H1 (cell line): ENCODE data around the gene MAPK8IP3. TPM values are rescaled to one million over a fixed set of nuclear protein-coding genes. Genes with fewer than 3 reads are reported as not detected.

ENCODE experiments used
- CTCF ChIA-PET: fragments of 300-600 bp; sonication (Branson Sonifier 250); formaldehyde crosslinking; loops from one replicate; lab custom pipeline; 2021; ENCODE audit not compliant: partially characterized antibody; lab: Charles Lee
- POLR2A ChIA-PET: fragments of 300-600 bp; sonication (Branson Sonifier 250); formaldehyde crosslinking; loops from one replicate; lab custom pipeline; 2021; ENCODE audit warnings: inconsistent platforms; ENCODE audit not compliant: partially characterized antibody; lab: Charles Lee
- DNase-seq, 2 experiments: peaks; one replicate each; pipeline versions ENCODE4 v3.0.0 to v3.0.0-alpha.2; 2010 to 2022; ENCODE audit warnings: low spot score in 2 of 2, low read depth in 1 of 2, mixed read lengths in 1 of 2
- FAIRE-seq: peaks from 2 replicates; lab custom pipeline; 2011; peaks lifted over from hg19 to GRCh38; lab: Jason Lieb, UNC
- H2AFZ ChIP-seq: 2 replicates; pipeline ENCODE4 v1.8.1; 2012; ENCODE audit warnings: low read length, inconsistent platforms
- H2AK5ac ChIP-seq: 2 replicates; pipeline ENCODE4 v1.6.1; 2013; ENCODE audit warnings: low read depth, low read length
- H2BK120ac ChIP-seq: replicated peaks from 2 replicates; pipeline ENCODE3; 2013; ENCODE audit warnings: low read depth, low read length, inconsistent platforms
- H2BK12ac ChIP-seq: 2 replicates; pipeline ENCODE4 v1.6.1; 2013; ENCODE audit warnings: low read depth, low read length
- H2BK15ac ChIP-seq: 2 replicates; pipeline ENCODE4 v1.6.1; 2013; ENCODE audit warnings: low read length
- H2BK20ac ChIP-seq: 2 replicates; pipeline ENCODE4 v1.6.1; 2013; ENCODE audit warnings: low read length
- H2BK5ac ChIP-seq: 2 replicates; pipeline ENCODE4 v1.6.1; 2013; ENCODE audit warnings: low read depth, low read length
- H3K14ac ChIP-seq: 2 replicates; pipeline ENCODE4 v1.6.1; 2013; ENCODE audit warnings: inconsistent platforms; ENCODE audit not compliant: insufficient read length
- H3K18ac ChIP-seq: 2 replicates; pipeline ENCODE4 v1.6.1; 2013; ENCODE audit warnings: low read length; ENCODE audit errors: extremely low read depth
- H3K23ac ChIP-seq: 2 replicates; pipeline ENCODE4 v1.6.1; 2013; ENCODE audit warnings: inconsistent platforms; ENCODE audit not compliant: insufficient read length
- H3K23me2 ChIP-seq: 2 replicates; pipeline ENCODE4 v1.6.1; 2013; ENCODE audit warnings: low read depth, low read length
- H3K27ac ChIP-seq: 2 replicates; pipeline ENCODE4 v1.6.1; 2011; ENCODE audit warnings: low read depth, low read length, inconsistent platforms
- H3K27me3 ChIP-seq, 4 experiments: replicated peaks in 1 of 4; 1 replicate in 1 of 4; 2 replicates in 3 of 4; pipeline versions ENCODE4 v1.6.1 to v1.8.1; 2011 to 2013; ENCODE audit warnings: low read length in 3 of 4, mild to moderate bottlenecking in 3 of 4, inconsistent platforms in 2 of 4, mixed read lengths in 2 of 4, moderate library complexity in 1 of 4; ENCODE audit not compliant: control insufficient read depth in 3 of 4, insufficient read depth in 3 of 4; ENCODE audit errors: extremely low read depth in 1 of 4
- H3K36me3 ChIP-seq, 4 experiments: 2 replicates each; pipeline versions ENCODE4 v1.6.1 to v1.8.1; 2011 to 2013; ENCODE audit warnings: mild to moderate bottlenecking in 4 of 4, low read length in 3 of 4, moderate library complexity in 2 of 4, control low read depth in 1 of 4, inconsistent platforms in 1 of 4; ENCODE audit not compliant: insufficient read depth in 4 of 4, control insufficient read depth in 2 of 4
- H3K4ac ChIP-seq: replicated peaks from 2 replicates; pipeline ENCODE3; 2013; ENCODE audit warnings: low read length, low read depth, mixed read lengths, inconsistent platforms; ENCODE audit not compliant: insufficient read length
- H3K4me1 ChIP-seq, 4 experiments: replicated peaks in 1 of 4; 1 replicate in 1 of 4; 2 replicates in 3 of 4; pipeline versions ENCODE4 v1.6.1 to v1.8.1; 2011 to 2013; ENCODE audit warnings: low read length in 3 of 4, inconsistent platforms in 2 of 4, mixed read lengths in 1 of 4; ENCODE audit not compliant: insufficient read depth in 4 of 4, control insufficient read depth in 3 of 4
- H3K4me2 ChIP-seq, 2 experiments: 2 replicates each; pipeline versions ENCODE4 v1.6.1 to v1.8.1; 2011 to 2013; ENCODE audit warnings: low read depth in 2 of 2, low read length in 2 of 2, control low read depth in 1 of 2, inconsistent platforms in 1 of 2, mild to moderate bottlenecking in 1 of 2; ENCODE audit not compliant: insufficient read depth in 1 of 2
- H3K4me3 ChIP-seq, 4 experiments: fragments of 200-600, 300-600 bp in 1 of 4; sonication (generic), shearing (Covaris generic), sonication (Bioruptor Twin) in 1 of 4; 2 replicates each; pipeline versions ENCODE4 v1.5.1 to v1.8.1; 2011 to 2016; ENCODE audit warnings: low read length in 4 of 4, low read depth in 3 of 4, control low read depth in 2 of 4, inconsistent platforms in 2 of 4, mild to moderate bottlenecking in 2 of 4, mixed read lengths in 1 of 4, moderate library complexity in 1 of 4; ENCODE audit not compliant: insufficient read depth in 2 of 4; ENCODE audit errors: extremely low read depth in 1 of 4
- H3K56ac ChIP-seq: replicated peaks from 2 replicates; pipeline ENCODE3; 2013; ENCODE audit warnings: low read depth, mild to moderate bottlenecking, mixed read lengths, low read length, inconsistent platforms; ENCODE audit not compliant: insufficient read length
- H3K79me1 ChIP-seq: 2 replicates; pipeline ENCODE4 v1.6.1; 2013; ENCODE audit warnings: low read depth, low read length, control low read depth
- H3K79me2 ChIP-seq, 2 experiments: 2 replicates each; pipeline versions ENCODE4 v1.6.1 to v1.8.1; 2012 to 2013; ENCODE audit warnings: low read length in 2 of 2, mild to moderate bottlenecking in 2 of 2, inconsistent platforms in 1 of 2; ENCODE audit not compliant: insufficient read depth in 2 of 2, control insufficient read depth in 1 of 2
- H3K9ac ChIP-seq, 4 experiments: replicated peaks in 1 of 4; 1 replicate in 1 of 4; 2 replicates in 3 of 4; pipeline versions ENCODE4 v1.6.1 to v1.8.1; 2011 to 2013; ENCODE audit warnings: low read depth in 3 of 4, low read length in 3 of 4, control low read depth in 2 of 4, mild to moderate bottlenecking in 2 of 4, moderate library complexity in 2 of 4, inconsistent platforms in 1 of 4; ENCODE audit errors: extremely low read depth in 1 of 4
- H3K9me3 ChIP-seq, 2 experiments: 2 replicates each; pipeline versions ENCODE4 v1.6.1 to v1.8.1; 2012 to 2013; ENCODE audit warnings: mild to moderate bottlenecking in 2 of 2, moderate library complexity in 2 of 2, control low read depth in 1 of 2, inconsistent platforms in 1 of 2, low read depth in 1 of 2, low read length in 1 of 2, mixed read lengths in 1 of 2; ENCODE audit not compliant: insufficient read depth in 2 of 2
- H4K20me1 ChIP-seq, 2 experiments: replicated peaks in 1 of 2; 2 replicates each; pipeline versions ENCODE3 to v1.8.1; 2011 to 2013; ENCODE audit warnings: inconsistent platforms in 2 of 2, low read length in 2 of 2, mild to moderate bottlenecking in 1 of 2; ENCODE audit not compliant: insufficient read depth in 2 of 2, control insufficient read depth in 1 of 2
- H4K5ac ChIP-seq: 2 replicates; pipeline ENCODE4 v1.6.1; 2013; ENCODE audit warnings: low read length, low read depth, mixed read lengths, inconsistent platforms; ENCODE audit not compliant: insufficient read length
- H4K8ac ChIP-seq: 2 replicates; pipeline ENCODE4 v1.8.0; 2013; ENCODE audit warnings: mild to moderate bottlenecking, moderate library complexity, low read length, inconsistent platforms; ENCODE audit not compliant: insufficient read depth; ENCODE audit errors: extremely low read depth
- H4K91ac ChIP-seq: replicated peaks from 2 replicates; pipeline ENCODE3; 2013; ENCODE audit warnings: low read length, mixed read lengths, inconsistent platforms; ENCODE audit not compliant: insufficient read length
- ATF2 ChIP-seq: IDR thresholded peaks from 2 replicates; pipeline ENCODE4 v1.6.1; 2012; ENCODE audit warnings: low read length, inconsistent platforms
- WGBS, 2 experiments: shearing (Covaris generic) in 1 of 2; methylation state at CpG; one replicate each; pipeline versions ENCODE4 v1.1.6 to v1.1.7; 2013 to 2015; ENCODE audit warnings: low lambda C conversion rate in 2 of 2, mixed read lengths in 2 of 2, inconsistent platforms in 1 of 2, low coverage in 1 of 2, missing lambda C conversion rate in 1 of 2; ENCODE audit not compliant: insufficient replicate concordance in 2 of 2, insufficient coverage in 1 of 2, insufficient read length in 1 of 2; ENCODE audit errors: extremely low coverage in 1 of 2, missing lambda C conversion rate in 1 of 2; 5-methylcytosine and 5-hydroxymethylcytosine counted together
- polyA plus RNA-seq, 7 experiments: library from polyadenylated mRNA; depleted of rRNA in 3 of 7; stranded (reverse) in 5 of 7; unstranded in 2 of 7; fragments of >200 nt in 5 of 7; fragments of 200-250 nt in 2 of 7; gene quantifications; 1 replicate in 5 of 7; 2 replicates in 1 of 7; 4 replicates in 1 of 7; pipeline versions ENCODE4 v1.2.1 to v1.2.3, GENCODE V29; 2011 to 2013; ENCODE audit warnings: missing spikeins in 2 of 7, mixed read lengths in 2 of 7
- total RNA-seq: library from RNA; stranded (reverse); fragmentation: NEBNext Ultra II Directional; extraction: Animal tissue kit (Norgen Biotek cat#: 25700); gene quantifications from 2 replicates; pipeline ENCODE4 v1.2.1, GENCODE V29; 2021

The MAPK8IP3 gene
- total and polyA plus RNA-seq, 2 of the 8 experiments (the other 6 are each of a cell fraction or from before 2014, with no cell fraction given): 16.9 to 43.4 TPM

- no peak overlapping the region for H3K4me2 ChIP-seq
- no peak overlapping the region for H2BK15ac ChIP-seq
- WGBS, 2 experiments: 85% methylated on average over 2 of the region's 2 CpGs; no CpG with 5 or more reads in 1 of the 2 experiments
- H3K79me1 ChIP-seq: no peaks in the 10 kb centered on the region
- peaks cover 8 to 11% of the 10 kb centered on the region in 2 experiments for H4K20me1 ChIP-seq
- ChIA-PET CTCF (no interaction called here), POLR2A (no interaction called here)
- H4K91ac ChIP-seq: no peak overlapping the region
- no peak overlapping the region for H2BK120ac ChIP-seq
- no peaks in the 10 kb centered on the region for H3K9me3 ChIP-seq
- H3K79me2 ChIP-seq: no peaks in the 10 kb centered on the region
- H3K23me2 ChIP-seq: no peaks in the 10 kb centered on the region
- no peak overlapping the region for H3K18ac ChIP-seq
- H3K4me1 ChIP-seq: no peaks in the 10 kb centered on the region
- H3K36me3 ChIP-seq: peaks cover 19 to 45% (median 42%) of the 10 kb centered on the region in 4 experiments
- H3K56ac ChIP-seq: no peak overlapping the region
- no peak overlapping the region for H3K27ac ChIP-seq
- H2BK5ac ChIP-seq: no peak overlapping the region
- no peak overlapping the region for H2BK12ac ChIP-seq
- H4K8ac ChIP-seq: no peak overlapping the region
- no peak overlapping the region for H3K14ac ChIP-seq
- no peak overlapping the region for H3K23ac ChIP-seq
- no peak overlapping the region for H2BK20ac ChIP-seq
- H3K9ac ChIP-seq: no peak overlapping the region
- no peak overlapping the region for H2AFZ ChIP-seq
- H3K4ac ChIP-seq: no peak overlapping the region
- no peak for FAIRE-seq
- no peak overlapping the region for H2AK5ac ChIP-seq
- H4K5ac ChIP-seq: no peak overlapping the region
- no peaks in the 10 kb centered on the region for H3K27me3 ChIP-seq
- no peak for DNase-seq
- no peak overlapping the region for H3K4me3 ChIP-seq
- no peak for TF ChIP-seq ATF2
Observed at GRCh38 chr16:1661826-1662225, 44.2 kb upstream of the MAPK8IP3 start.
